T-helper 17 cell (primary cell): ENCODE data around the gene SELPLG. TPM values are rescaled to one million over a fixed set of nuclear protein-coding genes. Genes with fewer than 3 reads are reported as not detected.

Experiments used
- ATAC-seq: fragments of 150-1000 bp; cut with Tn5 transposase; 2 replicates; pipeline ENCODE4 v1.10.0; 2021; ENCODE audit warnings: mild to moderate bottlenecking, moderate library complexity
- DNase-seq, 3 donors: peaks; one replicate each; pipeline versions ENCODE4 v3.0.0 to v3.0.0-alpha.2; 2020 to 2021
- H3K9me3 ChIP-seq: one replicate; pipeline ENCODE4 v1.7.0; 2013; ENCODE audit warnings: low read length, mild to moderate bottlenecking; ENCODE audit not compliant: control insufficient read depth, poor library complexity, severe bottlenecking
- H3K27ac Mint-ChIP-seq: one replicate; pipeline ENCODE4 v1.8.0; 2022; ENCODE audit warnings: mild to moderate bottlenecking, moderate library complexity, mixed read lengths
- H3K27me3 Mint-ChIP-seq: one replicate; pipeline ENCODE4 v1.8.0; 2022; ENCODE audit warnings: mixed read lengths
- H3K36me3 Mint-ChIP-seq: one replicate; pipeline ENCODE4 v1.8.0; 2022; ENCODE audit warnings: low read depth, mixed read lengths
- H3K4me1 Mint-ChIP-seq: one replicate; pipeline ENCODE4 v1.8.0; 2022; ENCODE audit warnings: mild to moderate bottlenecking, mixed read lengths
- H3K4me3 Mint-ChIP-seq: one replicate; pipeline ENCODE4 v1.8.0; 2022; ENCODE audit warnings: mild to moderate bottlenecking, moderate library complexity, mixed read lengths
- total RNA-seq, 4 donors: library from RNA in 2 of 4; stranded (reverse) in 2 of 4; gene quantifications; one replicate each; pipeline ENCODE4 v1.2.3 and lab custom pipeline; 2022 to 2026

Gene SELPLG
- total RNA-seq, 2 donors from 2014 or later: 91.3 to 131 TPM

GRCh38 chr12:108616941-108617858, 16.5 kb downstream of the SELPLG start:
- peak overlapping the region; percentile 86 for H3K4me3 Mint-ChIP-seq
- no peaks in the 10 kb centered on the region for H3K27me3 Mint-ChIP-seq
- peaks cover 9% of the 10 kb centered on the region for H3K36me3 Mint-ChIP-seq
- ATAC-seq (peak; percentile 92), DNase-seq (peak; percentile 61 to 81 (median 62))
- H3K9me3 ChIP-seq: peaks cover 3% of the 10 kb centered on the region
- H3K27ac Mint-ChIP-seq: peak overlapping the region; percentile 96
- H3K4me1 Mint-ChIP-seq: peaks cover 48% of the 10 kb centered on the region

GRCh38 chr12:108616359-108616758, 17.3 kb downstream of the SELPLG start:
- H3K9me3 ChIP-seq: peaks cover 3% of the 10 kb centered on the region
- no peaks in the 10 kb centered on the region for H3K27me3 Mint-ChIP-seq
- DNase-seq (no peak), ATAC-seq (no peak)
- H3K4me3 Mint-ChIP-seq: no peak overlapping the region
- peaks cover 9% of the 10 kb centered on the region for H3K36me3 Mint-ChIP-seq
- peaks cover 48% of the 10 kb centered on the region for H3K4me1 Mint-ChIP-seq
- peak overlapping the region; percentile 96 for H3K27ac Mint-ChIP-seq

GRCh38 chr12:108615918-108616317, 17.8 kb downstream of the SELPLG start:
- peak overlapping the region; percentile 96 for H3K27ac Mint-ChIP-seq
- H3K4me3 Mint-ChIP-seq: no peak overlapping the region
- ATAC-seq (no peak), DNase-seq (no peak)
- peaks cover 7% of the 10 kb centered on the region for H3K36me3 Mint-ChIP-seq
- H3K27me3 Mint-ChIP-seq: no peaks in the 10 kb centered on the region
- peaks cover 3% of the 10 kb centered on the region for H3K9me3 ChIP-seq
- peaks cover 45% of the 10 kb centered on the region for H3K4me1 Mint-ChIP-seq

GRCh38 chr12:108614639-108615038, 19.1 kb downstream of the SELPLG start:
- Mint-ChIP-seq H3K27ac (peak overlapping the region; percentile 94), H3K36me3 (peaks cover 7% of the 10 kb centered on the region), H3K27me3 (no peaks in the 10 kb centered on the region), H3K4me3 (peak overlapping the region; percentile 50), H3K4me1 (peaks cover 39% of the 10 kb centered on the region)
- DNase-seq (no peak), ATAC-seq (no peak)
- H3K9me3 ChIP-seq: peaks cover 3% of the 10 kb centered on the region

GRCh38 chr12:108614041-108614440, 19.7 kb downstream of the SELPLG start:
- no peak overlapping the region for H3K4me3 Mint-ChIP-seq
- H3K27ac Mint-ChIP-seq: peak overlapping the region; percentile 94
- H3K4me1 Mint-ChIP-seq: peaks cover 35% of the 10 kb centered on the region
- peaks cover 3% of the 10 kb centered on the region for H3K9me3 ChIP-seq
- DNase-seq (no peak), ATAC-seq (no peak)
- H3K36me3 Mint-ChIP-seq: peaks cover 7% of the 10 kb centered on the region
- H3K27me3 Mint-ChIP-seq: no peaks in the 10 kb centered on the region

GRCh38 chr12:108613548-108613947, 20.1 kb downstream of the SELPLG start:
- H3K4me3 Mint-ChIP-seq: no peak overlapping the region
- H3K27me3 Mint-ChIP-seq: no peaks in the 10 kb centered on the region
- H3K9me3 ChIP-seq: peaks cover 3% of the 10 kb centered on the region
- H3K36me3 Mint-ChIP-seq: peaks cover 7% of the 10 kb centered on the region
- H3K27ac Mint-ChIP-seq: peak overlapping the region; percentile 94
- ATAC-seq: no peak
- H3K4me1 Mint-ChIP-seq: peaks cover 32% of the 10 kb centered on the region
- DNase-seq: no peak

- ATAC-seq: no peak
- H3K36me3 Mint-ChIP-seq: peaks cover 7% of the 10 kb centered on the region
- no peaks in the 10 kb centered on the region for H3K27me3 Mint-ChIP-seq
- H3K4me1 Mint-ChIP-seq: peaks cover 27% of the 10 kb centered on the region
- peaks cover 3% of the 10 kb centered on the region for H3K9me3 ChIP-seq
- DNase-seq: no peak
- no peak overlapping the region for H3K4me3 Mint-ChIP-seq
- H3K27ac Mint-ChIP-seq: peak overlapping the region; percentile 94
Observed at GRCh38 chr12:108612788-108613282, 20.9 kb downstream of the SELPLG start.

GRCh38 chr12:108611884-108612415, 21.7 kb downstream of the SELPLG start:
- peak; percentile 28 to 38 (median 34) for DNase-seq
- Mint-ChIP-seq H3K4me3 (no peak overlapping the region), H3K36me3 (peaks cover 3% of the 10 kb centered on the region), H3K27me3 (no peaks in the 10 kb centered on the region), H3K27ac (no peak overlapping the region), H3K4me1 (peaks cover 24% of the 10 kb centered on the region)
- ATAC-seq: peak; percentile 37
- peaks cover 3% of the 10 kb centered on the region for H3K9me3 ChIP-seq

- H3K36me3 Mint-ChIP-seq: no peaks in the 10 kb centered on the region
- DNase-seq: no peak
- no peak overlapping the region for H3K4me3 Mint-ChIP-seq
Observed at GRCh38 chr12:108610856-108611605, 22.7 kb downstream of the SELPLG start.

GRCh38 chr12:108610336-108610815, 23.3 kb downstream of the SELPLG start:
- H3K27me3 Mint-ChIP-seq: no peaks in the 10 kb centered on the region
- H3K9me3 ChIP-seq: no peaks in the 10 kb centered on the region
- no peaks in the 10 kb centered on the region for H3K36me3 Mint-ChIP-seq
- no peak overlapping the region for H3K27ac Mint-ChIP-seq
- no peak overlapping the region for H3K4me3 Mint-ChIP-seq
- peaks cover 20% of the 10 kb centered on the region for H3K4me1 Mint-ChIP-seq
- ATAC-seq (no peak), DNase-seq (no peak)

More at GRCh38 chr12:108610856-108611605, 22.7 kb downstream of the SELPLG start:
- no peak overlapping the region for H3K27ac Mint-ChIP-seq
- no peak for ATAC-seq
- peaks cover 19% of the 10 kb centered on the region for H3K4me1 Mint-ChIP-seq
- H3K9me3 ChIP-seq: peaks cover 2% of the 10 kb centered on the region
- H3K27me3 Mint-ChIP-seq: no peaks in the 10 kb centered on the region

GRCh38 chr12:108609537-108610335, 24.0 kb downstream of the SELPLG start:
- no peak overlapping the region for H3K27ac Mint-ChIP-seq

GRCh38 chr12:108608616-108609015, 25.1 kb downstream of the SELPLG start:
- H3K27ac Mint-ChIP-seq: no peak overlapping the region
- peaks cover 13% of the 10 kb centered on the region for H3K4me1 Mint-ChIP-seq
- DNase-seq (no peak), ATAC-seq (no peak)
- no peak overlapping the region for H3K4me3 Mint-ChIP-seq
- H3K27me3 Mint-ChIP-seq: no peaks in the 10 kb centered on the region
- no peaks in the 10 kb centered on the region for H3K9me3 ChIP-seq
- H3K36me3 Mint-ChIP-seq: no peaks in the 10 kb centered on the region

More at GRCh38 chr12:108609537-108610335, 24.0 kb downstream of the SELPLG start:
- DNase-seq (no peak), ATAC-seq (no peak)
- H3K36me3 Mint-ChIP-seq: no peaks in the 10 kb centered on the region
- H3K9me3 ChIP-seq: no peaks in the 10 kb centered on the region
- no peaks in the 10 kb centered on the region for H3K27me3 Mint-ChIP-seq
- no peak overlapping the region for H3K4me3 Mint-ChIP-seq
- peaks cover 18% of the 10 kb centered on the region for H3K4me1 Mint-ChIP-seq
